ENCODE results near the gene STIMATE.

Gene STIMATE

DNA sequence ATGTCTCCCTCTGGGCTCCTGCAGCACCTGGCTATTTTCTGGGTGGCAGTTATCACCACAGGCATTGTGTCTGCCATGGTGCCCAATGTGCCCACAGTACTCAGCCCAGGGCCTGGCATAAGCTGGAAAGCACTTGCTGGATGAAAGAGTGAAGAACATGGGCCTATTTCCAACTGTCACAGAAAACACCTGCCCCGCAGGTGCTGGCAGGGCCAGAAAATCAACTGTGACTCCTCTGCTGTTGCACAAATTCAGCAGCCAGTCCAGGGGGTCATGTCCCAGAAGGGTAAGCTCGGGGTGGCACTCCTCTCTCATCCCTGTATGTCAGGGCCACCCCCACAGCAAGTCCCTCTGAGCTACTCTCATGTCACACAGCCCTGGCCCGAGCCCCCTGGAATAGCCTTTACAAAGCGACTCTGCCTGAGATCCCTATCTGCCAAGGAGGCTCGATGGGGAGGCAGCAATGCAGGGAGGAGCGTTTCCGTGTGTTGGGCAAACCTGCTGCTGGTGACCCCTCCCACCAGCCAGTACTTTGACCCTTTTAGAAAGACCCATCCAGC is 85.8 kb downstream of the STIMATE start:
- no peak for DNase-seq

GRCh38 chr3:52810923-52811322 is 86.4 kb downstream of the STIMATE start:
- DNase-seq, result no peak

DNA sequence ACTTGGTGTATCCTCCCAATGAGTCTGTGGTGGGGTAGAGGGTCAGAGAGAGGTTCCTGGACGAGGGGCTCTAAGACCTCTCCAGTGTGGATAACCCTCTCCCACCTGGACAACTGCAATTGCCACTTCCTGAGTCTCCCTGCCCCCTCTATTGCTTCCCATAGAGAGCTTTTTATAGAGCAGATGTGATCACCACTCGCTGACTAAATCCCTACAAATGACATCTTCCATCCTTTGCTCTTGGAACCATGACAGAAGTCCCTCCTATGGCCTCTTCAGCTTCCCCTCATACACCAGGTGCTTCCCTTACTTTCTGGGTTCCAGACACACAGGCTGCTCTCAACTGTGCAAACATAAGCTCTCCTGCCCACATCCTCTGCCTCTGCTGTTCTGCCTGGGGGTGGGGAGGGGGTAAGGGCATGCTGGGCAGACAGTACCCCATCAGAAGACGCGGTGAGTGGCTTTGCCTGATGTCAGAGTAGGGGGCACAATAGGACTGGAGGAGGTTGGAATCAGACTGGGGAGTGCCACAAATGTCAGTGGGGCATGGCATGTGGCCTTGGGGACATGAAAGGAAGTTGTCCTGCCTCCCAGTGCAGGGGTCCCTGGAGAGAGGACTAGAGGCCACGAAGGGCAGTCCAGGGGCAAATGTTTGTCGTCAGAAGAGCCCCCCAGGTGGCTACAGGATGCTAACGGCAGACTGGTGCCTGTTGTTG is 87.5 kb downstream of the STIMATE start:
- DNase-seq, result no peak

DNA sequence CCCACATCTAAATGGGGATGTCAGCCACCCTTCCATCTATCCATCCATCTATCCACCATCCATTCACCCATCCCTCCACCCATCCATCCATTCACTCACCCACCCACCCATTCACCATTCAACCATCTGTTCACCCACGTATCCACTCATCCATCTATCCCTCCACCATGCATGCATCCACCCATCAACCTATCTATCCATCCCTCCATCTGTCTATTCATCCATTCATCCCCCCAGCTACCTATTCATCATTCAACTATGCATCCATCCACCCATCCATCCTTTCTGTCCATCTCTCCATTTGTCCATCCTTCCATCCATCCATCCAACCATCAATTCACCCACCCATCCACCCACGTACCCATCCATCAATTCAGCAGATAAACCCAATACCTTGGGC is 88.2 kb downstream of the STIMATE start:
- DNase-seq, result no peak

DNA sequence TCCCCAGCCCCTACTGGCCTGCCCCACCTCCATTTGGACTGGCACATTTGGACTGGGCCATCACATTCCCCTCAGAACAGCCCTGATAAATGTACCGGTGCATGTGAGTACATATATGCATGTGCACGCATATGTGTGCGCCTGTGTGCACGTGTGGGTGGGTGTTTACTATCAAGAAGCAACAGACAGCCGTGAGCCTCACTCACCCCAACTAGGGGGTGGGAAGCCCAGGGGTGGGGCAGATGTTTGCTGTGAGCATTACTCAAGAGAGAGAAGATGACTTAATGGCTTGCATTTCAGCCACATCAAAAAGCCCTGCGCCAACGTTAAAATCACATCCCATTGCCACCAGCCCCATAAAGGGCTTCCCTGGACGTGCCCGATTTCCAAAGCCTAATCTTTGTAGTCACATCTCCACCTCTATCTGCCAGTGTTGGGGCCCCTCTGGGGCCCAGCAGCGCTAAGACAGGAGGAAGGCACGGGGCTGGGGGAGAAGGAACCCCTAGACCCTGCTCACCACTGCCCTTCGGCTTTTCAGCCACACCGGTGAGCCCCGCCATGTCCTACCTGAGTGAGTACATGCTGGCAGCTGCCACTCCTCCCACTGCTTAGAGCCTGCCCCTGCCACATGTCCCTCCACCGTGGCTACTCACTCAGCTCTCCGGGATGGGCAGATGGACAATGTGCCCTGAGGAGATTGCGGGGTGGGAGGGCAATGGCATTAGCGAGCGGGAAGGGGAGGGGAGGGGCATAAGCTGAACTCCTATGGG is 91.9 kb downstream of the STIMATE start:
- no peak for DNase-seq

GRCh38 chr3:52801839-52802238 is 95.5 kb downstream of the STIMATE start:
- DNase-seq, result no peak

- no peak for DNase-seq
Measured at GRCh38 chr3:52800079-52800478, 97.3 kb downstream of the STIMATE start.

DNA sequence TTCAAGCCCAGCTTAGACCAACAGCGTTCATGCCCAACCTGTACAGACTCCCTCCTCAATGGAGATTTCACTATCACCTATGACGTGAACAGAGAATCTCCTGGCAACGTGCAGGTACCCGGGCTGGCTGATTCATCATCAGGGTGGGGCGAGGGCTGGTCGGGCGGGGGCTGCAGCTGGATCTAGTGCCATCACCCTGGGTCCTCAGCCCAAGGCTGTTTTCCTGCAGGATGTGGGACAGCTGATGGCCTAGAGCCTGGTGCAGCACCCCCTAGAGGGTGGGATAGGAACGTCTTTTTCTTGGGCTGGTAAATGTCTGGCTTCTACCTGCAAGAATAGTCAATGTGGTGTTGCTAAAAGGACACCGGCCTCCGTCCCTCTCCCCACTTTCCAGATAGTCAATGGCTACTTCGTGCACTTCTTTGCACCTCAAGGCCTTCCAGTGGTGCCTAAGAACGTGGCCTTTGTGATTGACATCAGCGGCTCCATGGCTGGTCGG is 98.3 kb downstream of the STIMATE start:
- DNase-seq, result no peak

- DNase-seq, result no peak
Measured at GRCh38 chr3:52798376-52798977, 98.9 kb downstream of the STIMATE start.

DNA sequence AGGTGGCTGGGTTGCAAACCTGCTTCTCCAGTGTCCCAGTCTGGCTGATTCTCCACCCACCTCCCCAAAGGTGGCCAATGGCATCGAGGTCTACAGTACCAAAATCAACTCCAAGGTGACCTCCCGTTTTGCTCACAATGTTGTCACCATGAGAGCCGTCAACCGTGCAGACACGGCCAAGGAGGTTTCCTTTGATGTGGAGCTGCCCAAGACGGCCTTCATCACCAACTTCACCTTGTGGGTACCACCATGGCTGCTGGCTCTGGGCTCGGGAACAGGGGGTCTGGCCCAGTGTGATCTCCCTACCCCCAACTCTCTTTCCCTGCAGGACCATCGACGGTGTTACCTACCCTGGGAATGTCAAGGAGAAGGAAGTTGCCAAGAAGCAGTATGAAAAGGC is 100.9 kb downstream of the STIMATE start:
- no peak for DNase-seq

DNA sequence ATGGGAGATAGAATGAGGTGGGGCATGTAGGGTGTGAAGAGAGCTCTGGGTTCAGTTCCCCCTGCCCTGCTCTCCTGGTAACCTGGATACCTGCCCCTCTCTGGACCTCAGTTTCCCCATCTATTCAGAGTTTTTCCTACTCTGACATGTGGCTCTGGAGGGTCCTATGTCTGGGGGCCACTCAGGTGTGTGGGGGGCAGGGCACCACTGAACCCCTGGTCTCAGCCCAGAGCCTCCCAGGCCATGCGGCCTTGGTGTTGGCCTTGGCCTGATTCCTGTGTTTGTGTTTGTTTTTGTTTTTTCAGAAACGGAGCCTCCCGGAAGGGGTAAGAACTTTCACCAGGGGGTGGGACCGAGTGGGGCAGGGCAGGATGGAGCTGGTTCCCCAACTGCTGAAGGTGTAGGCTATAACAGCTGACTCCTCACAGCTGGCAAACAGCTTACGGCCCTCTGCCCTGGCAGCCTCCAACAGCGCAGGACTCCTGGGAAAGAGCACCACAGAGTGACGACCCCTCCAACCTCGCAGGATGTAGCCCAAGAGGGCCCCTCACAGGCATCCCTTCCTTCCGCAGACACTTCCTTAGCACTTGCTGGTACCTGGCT is 101.9 kb downstream of the STIMATE start:
- no peak for DNase-seq

DNA sequence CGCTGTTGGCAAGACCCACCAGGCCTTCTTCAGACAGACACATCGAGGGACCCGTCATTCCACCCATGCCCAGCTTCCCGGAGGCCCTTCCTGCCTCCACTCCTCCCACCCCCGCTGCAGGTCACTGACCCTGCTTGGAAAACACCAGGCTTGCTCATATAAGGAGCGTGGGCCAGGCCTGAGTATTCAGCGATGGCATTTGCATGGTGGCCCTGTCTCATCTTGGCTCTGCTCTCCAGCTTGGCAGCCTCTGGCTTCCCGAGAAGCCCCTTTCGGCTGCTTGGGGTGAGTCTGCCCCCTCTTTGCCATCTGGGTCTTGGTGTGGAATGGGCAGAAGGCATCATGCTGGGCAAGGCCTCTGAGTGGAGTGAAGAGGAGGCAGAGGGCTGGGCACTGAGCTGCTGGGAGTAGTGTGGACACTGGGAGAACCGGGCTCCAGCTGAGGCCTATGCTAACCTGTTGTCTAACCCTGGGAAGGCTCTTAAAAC is 102.7 kb downstream of the STIMATE start, which contains the start of gene ITIH3:
TSS of gene ITIH3 (plus strand) at position 185 of the 488 bp plus-strand sequence. CDS start at position 193, 8 bp downstream.
- no peak for DNase-seq

DNA sequence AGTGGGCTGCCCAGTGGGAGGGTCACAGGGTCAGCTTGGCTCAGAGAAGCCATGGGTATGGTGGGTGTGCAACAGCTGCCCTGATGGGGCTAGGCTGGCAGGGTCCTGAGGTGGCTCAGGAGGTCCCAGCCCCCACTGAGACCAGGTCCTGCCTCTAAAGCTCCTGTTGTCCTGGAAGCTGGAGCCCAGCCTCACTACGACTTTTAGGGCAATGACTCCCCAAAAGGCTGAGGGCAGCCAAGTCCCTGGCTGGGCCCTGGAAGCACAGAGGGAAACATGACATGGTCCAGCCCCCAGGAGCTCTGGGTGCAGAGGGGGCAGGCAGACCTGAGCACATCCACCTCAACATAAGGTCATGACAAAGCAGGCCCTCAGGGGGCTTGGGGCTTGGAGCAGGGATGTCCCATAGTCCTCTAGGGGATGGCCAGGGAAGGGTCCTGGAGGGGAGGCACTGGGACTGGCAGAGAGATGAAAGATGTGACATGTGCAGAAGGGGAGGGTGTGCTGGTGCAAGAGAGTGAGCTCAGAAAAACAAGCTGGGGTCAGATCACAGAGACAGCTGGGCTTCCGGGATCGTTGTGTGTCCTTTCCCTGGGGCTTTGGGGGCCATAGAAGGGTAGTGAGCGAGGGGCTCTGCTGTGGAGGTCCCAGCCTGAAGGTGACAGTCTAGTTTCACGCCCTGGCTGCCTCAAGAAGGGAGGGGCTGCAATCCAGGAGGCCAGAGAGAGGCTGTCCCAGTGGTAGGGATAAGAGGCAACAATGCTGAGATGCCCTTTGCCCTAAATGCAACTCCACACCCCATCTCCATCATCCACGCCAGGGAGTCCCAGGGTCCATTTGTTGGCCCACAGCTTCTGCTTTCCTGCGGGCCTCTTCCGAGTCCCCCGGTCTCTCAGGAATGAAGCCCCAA is 103.4 kb downstream of the STIMATE start:
- DNase-seq, result no peak

- DNase-seq, result no peak
Measured at GRCh38 chr3:52792961-52793695, 104.2 kb downstream of the STIMATE start.

- no peak for DNase-seq
Measured at GRCh38 chr3:52792413-52792812, 104.9 kb downstream of the STIMATE start.

- no peak for DNase-seq
Measured at GRCh38 chr3:52791928-52792327, 105.4 kb downstream of the STIMATE start.

DNA sequence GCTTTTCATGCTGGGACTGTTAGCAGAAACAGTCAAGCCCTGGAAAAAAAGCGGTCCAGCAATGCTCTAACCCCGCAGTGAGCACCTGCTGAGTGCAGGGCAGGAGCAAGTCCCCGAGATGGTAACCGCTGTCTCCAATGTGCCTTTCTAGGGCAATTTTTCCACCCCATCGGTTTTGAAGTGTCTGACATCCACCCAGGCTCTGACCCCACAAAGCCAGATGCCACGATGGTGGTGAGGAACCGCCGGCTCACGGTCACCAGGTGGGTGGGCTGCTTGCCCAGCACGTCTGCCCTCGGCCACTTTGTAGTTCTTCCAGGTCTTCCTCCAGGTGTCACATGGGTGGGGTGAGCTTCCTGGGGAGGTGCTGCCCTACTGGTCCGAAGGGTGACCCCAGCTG is 106.0 kb downstream of the STIMATE start:
- DNase-seq, result no peak

DNA sequence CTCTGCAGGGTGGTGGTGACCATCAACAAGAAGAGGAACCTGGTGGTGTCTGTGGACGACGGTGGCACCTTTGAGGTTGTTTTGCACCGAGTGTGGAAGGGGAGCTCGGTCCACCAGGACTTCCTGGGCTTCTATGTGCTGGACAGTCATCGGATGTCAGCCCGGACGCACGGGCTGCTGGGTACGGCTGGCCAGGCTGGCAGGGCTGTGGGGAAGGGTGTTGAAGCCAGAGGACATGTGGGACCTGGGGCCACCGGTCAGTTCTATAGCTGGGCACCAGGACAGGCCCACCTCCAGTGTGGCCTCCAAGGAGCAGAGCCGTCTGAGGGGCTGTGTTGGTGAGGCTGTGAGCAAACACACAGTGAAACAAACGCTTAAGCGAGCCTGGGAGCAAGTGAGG is 106.6 kb downstream of the STIMATE start:
- no peak for DNase-seq

GRCh38 chr3:52790337-52790736 is 107.0 kb downstream of the STIMATE start:
- DNase-seq, result no peak

GRCh38 chr3:52789746-52790040 is 107.7 kb downstream of the STIMATE start:
- DNase-seq, result no peak
